H1 (cell line): ENCODE measurements around the gene WDR3. TPM values are rescaled to one million over a fixed set of nuclear protein-coding genes. Genes with fewer than 3 reads are reported as not detected.

ENCODE experiments used
- CTCF ChIA-PET: fragments of 300-600 bp; sonication (Branson Sonifier 250); formaldehyde crosslinking; loops from one replicate; lab custom pipeline; 2021; ENCODE audit not compliant: partially characterized antibody; lab: Charles Lee
- POLR2A ChIA-PET: fragments of 300-600 bp; sonication (Branson Sonifier 250); formaldehyde crosslinking; loops from one replicate; lab custom pipeline; 2021; ENCODE audit warnings: inconsistent platforms; ENCODE audit not compliant: partially characterized antibody; lab: Charles Lee
- DNase-seq, 2 experiments: peaks; one replicate each; pipeline versions ENCODE4 v3.0.0 to v3.0.0-alpha.2; 2010 to 2022; ENCODE audit warnings: low spot score in 2 of 2, low read depth in 1 of 2, mixed read lengths in 1 of 2
- FAIRE-seq: peaks from 2 replicates; lab custom pipeline; 2011; peaks lifted over from hg19 to GRCh38; lab: Jason Lieb, UNC
- H2AFZ ChIP-seq: 2 replicates; pipeline ENCODE4 v1.8.1; 2012; ENCODE audit warnings: low read length, inconsistent platforms
- H2AK5ac ChIP-seq: 2 replicates; pipeline ENCODE4 v1.6.1; 2013; ENCODE audit warnings: low read depth, low read length
- H2BK120ac ChIP-seq: replicated peaks from 2 replicates; pipeline ENCODE3; 2013; ENCODE audit warnings: low read depth, low read length, inconsistent platforms
- H2BK12ac ChIP-seq: 2 replicates; pipeline ENCODE4 v1.6.1; 2013; ENCODE audit warnings: low read depth, low read length
- H2BK15ac ChIP-seq: 2 replicates; pipeline ENCODE4 v1.6.1; 2013; ENCODE audit warnings: low read length
- H2BK20ac ChIP-seq: 2 replicates; pipeline ENCODE4 v1.6.1; 2013; ENCODE audit warnings: low read length
- H2BK5ac ChIP-seq: 2 replicates; pipeline ENCODE4 v1.6.1; 2013; ENCODE audit warnings: low read depth, low read length
- H3K14ac ChIP-seq: 2 replicates; pipeline ENCODE4 v1.6.1; 2013; ENCODE audit warnings: inconsistent platforms; ENCODE audit not compliant: insufficient read length
- H3K18ac ChIP-seq: 2 replicates; pipeline ENCODE4 v1.6.1; 2013; ENCODE audit warnings: low read length; ENCODE audit errors: extremely low read depth
- H3K23ac ChIP-seq: 2 replicates; pipeline ENCODE4 v1.6.1; 2013; ENCODE audit warnings: inconsistent platforms; ENCODE audit not compliant: insufficient read length
- H3K23me2 ChIP-seq: 2 replicates; pipeline ENCODE4 v1.6.1; 2013; ENCODE audit warnings: low read depth, low read length
- H3K27ac ChIP-seq: 2 replicates; pipeline ENCODE4 v1.6.1; 2011; ENCODE audit warnings: low read depth, low read length, inconsistent platforms
- H3K27me3 ChIP-seq, 4 experiments: replicated peaks in 1 of 4; 1 replicate in 1 of 4; 2 replicates in 3 of 4; pipeline versions ENCODE4 v1.6.1 to v1.8.1; 2011 to 2013; ENCODE audit warnings: low read length in 3 of 4, mild to moderate bottlenecking in 3 of 4, inconsistent platforms in 2 of 4, mixed read lengths in 2 of 4, moderate library complexity in 1 of 4; ENCODE audit not compliant: control insufficient read depth in 3 of 4, insufficient read depth in 3 of 4; ENCODE audit errors: extremely low read depth in 1 of 4
- H3K36me3 ChIP-seq, 4 experiments: 2 replicates each; pipeline versions ENCODE4 v1.6.1 to v1.8.1; 2011 to 2013; ENCODE audit warnings: mild to moderate bottlenecking in 4 of 4, low read length in 3 of 4, moderate library complexity in 2 of 4, control low read depth in 1 of 4, inconsistent platforms in 1 of 4; ENCODE audit not compliant: insufficient read depth in 4 of 4, control insufficient read depth in 2 of 4
- H3K4ac ChIP-seq: replicated peaks from 2 replicates; pipeline ENCODE3; 2013; ENCODE audit warnings: low read length, low read depth, mixed read lengths, inconsistent platforms; ENCODE audit not compliant: insufficient read length
- H3K4me1 ChIP-seq, 4 experiments: replicated peaks in 1 of 4; 1 replicate in 1 of 4; 2 replicates in 3 of 4; pipeline versions ENCODE4 v1.6.1 to v1.8.1; 2011 to 2013; ENCODE audit warnings: low read length in 3 of 4, inconsistent platforms in 2 of 4, mixed read lengths in 1 of 4; ENCODE audit not compliant: insufficient read depth in 4 of 4, control insufficient read depth in 3 of 4
- H3K4me2 ChIP-seq, 2 experiments: 2 replicates each; pipeline versions ENCODE4 v1.6.1 to v1.8.1; 2011 to 2013; ENCODE audit warnings: low read depth in 2 of 2, low read length in 2 of 2, control low read depth in 1 of 2, inconsistent platforms in 1 of 2, mild to moderate bottlenecking in 1 of 2; ENCODE audit not compliant: insufficient read depth in 1 of 2
- H3K4me3 ChIP-seq, 4 experiments: fragments of 200-600, 300-600 bp in 1 of 4; sonication (generic), shearing (Covaris generic), sonication (Bioruptor Twin) in 1 of 4; 2 replicates each; pipeline versions ENCODE4 v1.5.1 to v1.8.1; 2011 to 2016; ENCODE audit warnings: low read length in 4 of 4, low read depth in 3 of 4, control low read depth in 2 of 4, inconsistent platforms in 2 of 4, mild to moderate bottlenecking in 2 of 4, mixed read lengths in 1 of 4, moderate library complexity in 1 of 4; ENCODE audit not compliant: insufficient read depth in 2 of 4; ENCODE audit errors: extremely low read depth in 1 of 4
- H3K56ac ChIP-seq: replicated peaks from 2 replicates; pipeline ENCODE3; 2013; ENCODE audit warnings: low read depth, mild to moderate bottlenecking, mixed read lengths, low read length, inconsistent platforms; ENCODE audit not compliant: insufficient read length
- H3K79me1 ChIP-seq: 2 replicates; pipeline ENCODE4 v1.6.1; 2013; ENCODE audit warnings: low read depth, low read length, control low read depth
- H3K79me2 ChIP-seq, 2 experiments: 2 replicates each; pipeline versions ENCODE4 v1.6.1 to v1.8.1; 2012 to 2013; ENCODE audit warnings: low read length in 2 of 2, mild to moderate bottlenecking in 2 of 2, inconsistent platforms in 1 of 2; ENCODE audit not compliant: insufficient read depth in 2 of 2, control insufficient read depth in 1 of 2
- H3K9ac ChIP-seq, 4 experiments: replicated peaks in 1 of 4; 1 replicate in 1 of 4; 2 replicates in 3 of 4; pipeline versions ENCODE4 v1.6.1 to v1.8.1; 2011 to 2013; ENCODE audit warnings: low read depth in 3 of 4, low read length in 3 of 4, control low read depth in 2 of 4, mild to moderate bottlenecking in 2 of 4, moderate library complexity in 2 of 4, inconsistent platforms in 1 of 4; ENCODE audit errors: extremely low read depth in 1 of 4
- H3K9me3 ChIP-seq, 2 experiments: 2 replicates each; pipeline versions ENCODE4 v1.6.1 to v1.8.1; 2012 to 2013; ENCODE audit warnings: mild to moderate bottlenecking in 2 of 2, moderate library complexity in 2 of 2, control low read depth in 1 of 2, inconsistent platforms in 1 of 2, low read depth in 1 of 2, low read length in 1 of 2, mixed read lengths in 1 of 2; ENCODE audit not compliant: insufficient read depth in 2 of 2
- H4K20me1 ChIP-seq, 2 experiments: replicated peaks in 1 of 2; 2 replicates each; pipeline versions ENCODE3 to v1.8.1; 2011 to 2013; ENCODE audit warnings: inconsistent platforms in 2 of 2, low read length in 2 of 2, mild to moderate bottlenecking in 1 of 2; ENCODE audit not compliant: insufficient read depth in 2 of 2, control insufficient read depth in 1 of 2
- H4K5ac ChIP-seq: 2 replicates; pipeline ENCODE4 v1.6.1; 2013; ENCODE audit warnings: low read length, low read depth, mixed read lengths, inconsistent platforms; ENCODE audit not compliant: insufficient read length
- H4K8ac ChIP-seq: 2 replicates; pipeline ENCODE4 v1.8.0; 2013; ENCODE audit warnings: mild to moderate bottlenecking, moderate library complexity, low read length, inconsistent platforms; ENCODE audit not compliant: insufficient read depth; ENCODE audit errors: extremely low read depth
- H4K91ac ChIP-seq: replicated peaks from 2 replicates; pipeline ENCODE3; 2013; ENCODE audit warnings: low read length, mixed read lengths, inconsistent platforms; ENCODE audit not compliant: insufficient read length
- E2F6 ChIP-seq: IDR thresholded peaks from 2 replicates; pipeline ENCODE4 v1.6.1; 2012; ENCODE audit warnings: inconsistent platforms
- HDAC2 ChIP-seq, 2 experiments: fragments of 300-600 bp in 1 of 2; sonication (generic) in 1 of 2; IDR thresholded peaks; 2 replicates each; pipeline ENCODE4 v1.6.1; 2011 to 2012; ENCODE audit warnings: low read depth in 2 of 2, low read length in 2 of 2, mild to moderate bottlenecking in 2 of 2, moderate library complexity in 2 of 2, borderline replicate concordance in 1 of 2, inconsistent platforms in 1 of 2
- PHF8 ChIP-seq: fragments of 200-600 bp; sonication (generic); conservative IDR thresholded peaks from 2 replicates; pipeline ENCODE4 v1.7.1; 2012; ENCODE audit warnings: low read depth, mild to moderate bottlenecking, inconsistent platforms, low read length, moderate library complexity
- RAD21 ChIP-seq, 2 experiments: IDR thresholded peaks in 1 of 2; conservative IDR thresholded peaks in 1 of 2; 2 replicates each; pipeline ENCODE4 v1.6.1; 2011; ENCODE audit warnings: low read depth in 2 of 2, low read length in 2 of 2, improper control_type of control experiment in 1 of 2, inconsistent platforms in 1 of 2, mild to moderate bottlenecking in 1 of 2, moderate library complexity in 1 of 2
- SAP30 ChIP-seq: fragments of 300-600 bp; sonication (generic); IDR thresholded peaks from 2 replicates; pipeline ENCODE4 v1.7.1; 2012; ENCODE audit warnings: low read length, moderate library complexity, mild to moderate bottlenecking, inconsistent platforms; ENCODE audit not compliant: insufficient read depth, insufficient replicate concordance
- SIN3A ChIP-seq, 2 experiments: IDR thresholded peaks in 1 of 2; conservative IDR thresholded peaks in 1 of 2; 2 replicates each; pipeline ENCODE4 v1.6.1; 2011 to 2012; ENCODE audit warnings: low read length in 2 of 2, improper control_type of control experiment in 1 of 2, low read depth in 1 of 2, mild to moderate bottlenecking in 1 of 2
- TBP ChIP-seq: IDR thresholded peaks from 2 replicates; pipeline ENCODE4 v1.6.1; 2011; ENCODE audit warnings: low read depth, low read length, improper control_type of control experiment
- WGBS, 2 experiments: shearing (Covaris generic) in 1 of 2; methylation state at CpG; one replicate each; pipeline versions ENCODE4 v1.1.6 to v1.1.7; 2013 to 2015; ENCODE audit warnings: low lambda C conversion rate in 2 of 2, mixed read lengths in 2 of 2, inconsistent platforms in 1 of 2, low coverage in 1 of 2, missing lambda C conversion rate in 1 of 2; ENCODE audit not compliant: insufficient replicate concordance in 2 of 2, insufficient coverage in 1 of 2, insufficient read length in 1 of 2; ENCODE audit errors: extremely low coverage in 1 of 2, missing lambda C conversion rate in 1 of 2; 5-methylcytosine and 5-hydroxymethylcytosine counted together
- polyA plus RNA-seq, 7 experiments: library from polyadenylated mRNA; depleted of rRNA in 3 of 7; stranded (reverse) in 5 of 7; unstranded in 2 of 7; fragments of >200 nt in 5 of 7; fragments of 200-250 nt in 2 of 7; gene quantifications; 1 replicate in 5 of 7; 2 replicates in 1 of 7; 4 replicates in 1 of 7; pipeline versions ENCODE4 v1.2.1 to v1.2.3, GENCODE V29; 2011 to 2013; ENCODE audit warnings: missing spikeins in 2 of 7, mixed read lengths in 2 of 7
- total RNA-seq: library from RNA; stranded (reverse); fragmentation: NEBNext Ultra II Directional; extraction: Animal tissue kit (Norgen Biotek cat#: 25700); gene quantifications from 2 replicates; pipeline ENCODE4 v1.2.1, GENCODE V29; 2021

The WDR3 gene
- total and polyA plus RNA-seq, 2 of the 8 experiments (the other 6 are each of a cell fraction or from before 2014, with no cell fraction given): 18.2 to 67.9 TPM

DNA sequence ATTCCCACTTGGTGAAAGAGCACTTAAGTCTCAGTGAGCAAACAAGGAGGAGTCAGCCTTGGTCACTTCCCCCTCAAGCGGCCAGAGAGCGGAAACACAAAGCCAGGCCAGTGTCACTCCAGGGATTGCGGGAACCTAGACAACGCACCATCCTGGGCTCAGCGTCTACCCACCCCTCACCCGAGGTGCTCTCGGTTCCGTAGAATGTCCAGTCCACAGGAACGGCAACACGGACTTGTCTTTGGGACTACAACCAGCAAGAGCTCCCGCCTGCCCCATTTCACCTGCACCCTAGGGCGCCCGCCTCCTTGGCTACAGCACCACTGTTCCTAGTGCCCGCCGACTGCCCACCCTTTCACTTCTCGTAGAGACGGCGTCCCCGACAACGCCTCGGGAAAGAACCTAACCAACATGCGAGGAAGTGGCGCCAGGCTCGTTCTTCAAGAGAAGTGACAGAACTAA is 627 bp upstream of the WDR3 start:
- H3K23me2 ChIP-seq: peaks cover 9% of the 10 kb centered on the region
- no peaks in the 10 kb centered on the region for H3K9me3 ChIP-seq
- H3K79me1 ChIP-seq: peaks cover 11% of the 10 kb centered on the region
- no peak overlapping the region for H4K8ac ChIP-seq
- DNase-seq: peak; percentile 9 to 57
- peaks cover 0 to 7% (median 1%) of the 10 kb centered on the region in 4 experiments; a peak in 4 of 8 replicates for H3K36me3 ChIP-seq
- H3K79me2 ChIP-seq: peaks cover 25 to 93% of the 10 kb centered on the region in 2 experiments
- peak overlapping the region; percentile 86 to 98 (median 92) for H3K4me3 ChIP-seq
- H4K5ac ChIP-seq: no peak overlapping the region
- H3K4me2 ChIP-seq: peak overlapping the region; percentile 92 to 93
- peak overlapping the region; percentile 30 to 54 (median 44); a peak in 6 of 7 replicates for H3K9ac ChIP-seq
- H2BK12ac ChIP-seq: no peak overlapping the region
- peaks cover 0 to 8% (median 3%) of the 10 kb centered on the region in 4 experiments; a peak in 4 of 7 replicates for H3K4me1 ChIP-seq
- WGBS, 2 experiments: 1% methylated on average over 19 of the region's 24 CpGs; no CpG with 5 or more reads in 1 of the 2 experiments
- H2AFZ ChIP-seq: peak overlapping the region; percentile 88
- H3K56ac ChIP-seq: peak overlapping the region; percentile 33
- no peak overlapping the region; the same call in 1 of the 2 replicates for H3K18ac ChIP-seq
- ChIA-PET POLR2A (interaction anchor here (0.8 to 2.0 kb wide), 5 partner anchors 8 to 323 kb away, joined by 3 to 7 read pairs (median 3); no protein-coding TSS in a partner anchor), CTCF (interaction anchor here (0.5 to 3.1 kb wide), 10 partner anchors 9 to 1301 kb away, joined by 3 to 14 read pairs (median 3); no protein-coding TSS in a partner anchor)
- no peak overlapping the region for H3K27ac ChIP-seq
- H3K4ac ChIP-seq: no peak overlapping the region
- H2BK20ac ChIP-seq: no peak overlapping the region
- H2BK5ac ChIP-seq: 0 out of 2 replicates have a peak overlapping the region, but pooled peaks have one; percentile 10
- no peak overlapping the region for H2BK15ac ChIP-seq
- peak; percentile 36 for FAIRE-seq
- peaks cover 9 to 12% of the 10 kb centered on the region in 2 experiments for H4K20me1 ChIP-seq
- no peak overlapping the region for H4K91ac ChIP-seq
- no peak overlapping the region for H2BK120ac ChIP-seq
- H3K27me3 ChIP-seq: no peaks in the 10 kb centered on the region
- no peak overlapping the region for H3K14ac ChIP-seq
- H2AK5ac ChIP-seq: no peak overlapping the region
- no peak overlapping the region for H3K23ac ChIP-seq
- TF ChIP-seq SIN3A (conservative IDR thresholded peaks at IDR 0.05 in 1 of 2, IDR thresholded peaks at IDR 0.05 in 1 of 2; ENCODE audit: low read depth in 1 of 2, low read length in 2 of 2) (peak in 1 of 2 experiments; percentile 87; a peak in 2 of 4 replicates), RAD21 (IDR thresholded peaks at IDR 0.05 in 1 of 2, conservative IDR thresholded peaks at IDR 0.05 in 1 of 2; ENCODE audit: low read depth in 2 of 2, low read length in 2 of 2) (peak in 1 of 2 experiments; percentile 38; a peak in 2 of 4 replicates), TBP (no peak), HDAC2 (IDR thresholded peaks at IDR 0.05; ENCODE audit: borderline replicate concordance in 1 of 2, low read depth in 2 of 2, low read length in 2 of 2) (no peak; a peak in 1 of 4 replicates), SAP30 (peak; percentile 91), E2F6 (no peak), PHF8 (0 out of 2 replicates have a peak, but pooled peaks have one; percentile 6)
